HUES64 (cell line): ENCODE data around the gene FOSL1.

Experiments
- H3K27ac ChIP-seq: 2 replicates; pipeline ENCODE4 v1.7.0; 2013; ENCODE audit warnings: low read depth, low read length, inconsistent platforms
- H3K27me3 ChIP-seq: 2 replicates; pipeline ENCODE4 v1.6.1; 2013; ENCODE audit warnings: mild to moderate bottlenecking, low read length; ENCODE audit not compliant: insufficient read depth
- H3K36me3 ChIP-seq: 2 replicates; pipeline ENCODE4 v1.6.1; 2013; ENCODE audit warnings: mild to moderate bottlenecking, low read length; ENCODE audit not compliant: insufficient read depth
- H3K4me1 ChIP-seq: 2 replicates; pipeline ENCODE4 v1.6.1; 2013; ENCODE audit warnings: mild to moderate bottlenecking, low read length, moderate library complexity; ENCODE audit not compliant: insufficient read depth
- H3K4me3 ChIP-seq: 2 replicates; pipeline ENCODE4 v1.5.1; 2013; ENCODE audit warnings: mild to moderate bottlenecking, low read length, moderate library complexity
- H3K9ac ChIP-seq: 2 replicates; pipeline ENCODE4 v1.6.1; 2013; ENCODE audit warnings: mild to moderate bottlenecking, low read depth, low read length
- H3K9me3 ChIP-seq: 2 replicates; pipeline ENCODE4 v1.6.1; 2013; ENCODE audit warnings: low read depth, low read length; ENCODE audit not compliant: insufficient read depth
- WGBS: fragments of 150-250, 120-280 bp; methylation state at CpG from one replicate; pipeline ENCODE4 v1.1.7; 2013; ENCODE audit warnings: missing lambda C conversion rate; 5-methylcytosine and 5-hydroxymethylcytosine counted together

Gene FOSL1

DNA sequence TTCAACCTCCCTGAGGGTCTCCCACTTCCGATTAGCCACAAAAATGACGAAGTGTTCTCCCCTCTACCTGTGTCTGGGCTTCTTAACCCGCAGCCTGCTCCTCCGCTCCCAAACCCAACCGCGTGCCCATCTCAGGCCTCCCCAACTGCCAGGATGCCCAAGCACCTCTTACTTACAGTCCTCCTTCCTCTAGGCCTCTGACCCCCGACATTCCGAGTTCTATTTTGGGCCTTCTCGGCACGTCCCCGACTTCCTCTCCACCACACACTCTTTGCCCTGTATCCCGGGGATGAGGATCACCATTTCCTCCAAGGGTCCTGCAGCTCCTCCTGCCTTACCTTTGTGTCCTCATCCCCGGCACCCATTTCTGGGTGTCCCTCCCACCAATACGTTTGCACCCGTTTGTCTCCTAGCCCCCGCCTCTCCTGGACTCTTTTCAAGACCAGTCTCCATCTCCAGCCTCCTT is 40.3 kb downstream of the FOSL1 start:
- Histone ChIP-seq H3K4me3 (peak overlapping the region; percentile 96), H3K9ac (peak overlapping the region; percentile 96), H3K27me3 (no peaks in the 10 kb centered on the region), H3K36me3 (peaks cover 49% of the 10 kb centered on the region), H3K9me3 (no peaks in the 10 kb centered on the region), H3K4me1 (peaks cover 7% of the 10 kb centered on the region), H3K27ac (peak overlapping the region; percentile 96)
- 3% methylated on average over 16 of the region's 16 CpGs for WGBS

GRCh38 chr11:65859095-65859811 is 40.9 kb downstream of the FOSL1 start:
- H3K27ac ChIP-seq, result peak overlapping the region; percentile 96
- under 1% methylated on average over 46 of the region's 46 CpGs for WGBS
- H3K36me3 ChIP-seq, result peaks cover 49% of the 10 kb centered on the region

DNA sequence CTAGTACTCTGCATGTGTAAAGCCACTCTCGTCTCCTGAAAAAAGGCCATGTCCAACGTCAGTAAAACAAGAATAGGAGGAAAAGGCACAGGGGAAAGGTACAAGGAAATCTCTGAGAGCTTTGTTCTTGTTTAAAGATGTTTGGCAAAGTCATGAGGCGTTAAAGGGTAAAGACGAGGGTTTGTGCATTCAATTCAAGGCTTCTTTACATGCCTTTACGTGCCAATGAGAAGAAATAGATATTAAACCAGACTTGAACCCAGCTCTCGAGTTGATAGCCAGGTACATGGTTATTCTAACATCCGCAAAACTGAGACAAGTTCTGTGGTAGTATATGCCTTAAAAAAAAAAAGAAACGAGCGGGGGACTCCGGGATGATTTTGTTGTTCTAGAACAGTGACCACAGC is 41.5 kb downstream of the FOSL1 start:
- H3K4me1 ChIP-seq, result peaks cover 7% of the 10 kb centered on the region
- 2% methylated on average over 10 of the region's 10 CpGs for WGBS
- no peaks in the 10 kb centered on the region for H3K27me3 ChIP-seq
- H3K9me3 ChIP-seq, result no peaks in the 10 kb centered on the region
- peak overlapping the region; percentile 96 for H3K9ac ChIP-seq
- peak overlapping the region; percentile 96 for H3K4me3 ChIP-seq
- peak overlapping the region; percentile 96 for H3K27ac ChIP-seq
- H3K36me3 ChIP-seq, result peaks cover 49% of the 10 kb centered on the region

More at GRCh38 chr11:65859095-65859811, 40.9 kb downstream of the FOSL1 start:
- Histone ChIP-seq H3K9me3 (no peaks in the 10 kb centered on the region), H3K4me3 (peak overlapping the region; percentile 96), H3K4me1 (peaks cover 7% of the 10 kb centered on the region), H3K27me3 (no peaks in the 10 kb centered on the region), H3K9ac (peak overlapping the region; percentile 96)

- H3K27ac ChIP-seq, result peak within 1 kb of the TSS; percentile 96
- under 1% methylated on average over 92 of the region's 92 CpGs for WGBS
Observed at GRCh38 chr11:65857853-65858680, 42.1 kb downstream of the FOSL1 start, which contains the start of gene CFL1. Gene CFL1, minus strand, starts transcription at chr11:65858180. Its CDS starts 81 bp downstream, at chr11:65858099.

GRCh38 chr11:65857500-65857852 is 42.7 kb downstream of the FOSL1 start:
- H3K36me3 ChIP-seq, result peaks cover 49% of the 10 kb centered on the region
- H3K27me3 ChIP-seq, result no peaks in the 10 kb centered on the region
- H3K4me1 ChIP-seq, result peaks cover 7% of the 10 kb centered on the region
- H3K4me3 ChIP-seq, result peak overlapping the region; percentile 96
- H3K9ac ChIP-seq, result peak overlapping the region; percentile 96
- H3K27ac ChIP-seq, result peak overlapping the region; percentile 94
- WGBS, result under 1% methylated on average over 49 of the region's 49 CpGs
- no peaks in the 10 kb centered on the region for H3K9me3 ChIP-seq

More at GRCh38 chr11:65857853-65858680, 42.1 kb downstream of the FOSL1 start, which contains the start of gene CFL1:
- peak within 1 kb of the TSS; percentile 96 for H3K4me3 ChIP-seq
- peak within 1 kb of the TSS; percentile 96 for H3K9ac ChIP-seq
- H3K27me3 ChIP-seq, result no peaks in the 10 kb centered on the region
- peaks cover 7% of the 10 kb centered on the region for H3K4me1 ChIP-seq
- no peaks in the 10 kb centered on the region for H3K9me3 ChIP-seq
- H3K36me3 ChIP-seq, result peaks cover 49% of the 10 kb centered on the region

DNA sequence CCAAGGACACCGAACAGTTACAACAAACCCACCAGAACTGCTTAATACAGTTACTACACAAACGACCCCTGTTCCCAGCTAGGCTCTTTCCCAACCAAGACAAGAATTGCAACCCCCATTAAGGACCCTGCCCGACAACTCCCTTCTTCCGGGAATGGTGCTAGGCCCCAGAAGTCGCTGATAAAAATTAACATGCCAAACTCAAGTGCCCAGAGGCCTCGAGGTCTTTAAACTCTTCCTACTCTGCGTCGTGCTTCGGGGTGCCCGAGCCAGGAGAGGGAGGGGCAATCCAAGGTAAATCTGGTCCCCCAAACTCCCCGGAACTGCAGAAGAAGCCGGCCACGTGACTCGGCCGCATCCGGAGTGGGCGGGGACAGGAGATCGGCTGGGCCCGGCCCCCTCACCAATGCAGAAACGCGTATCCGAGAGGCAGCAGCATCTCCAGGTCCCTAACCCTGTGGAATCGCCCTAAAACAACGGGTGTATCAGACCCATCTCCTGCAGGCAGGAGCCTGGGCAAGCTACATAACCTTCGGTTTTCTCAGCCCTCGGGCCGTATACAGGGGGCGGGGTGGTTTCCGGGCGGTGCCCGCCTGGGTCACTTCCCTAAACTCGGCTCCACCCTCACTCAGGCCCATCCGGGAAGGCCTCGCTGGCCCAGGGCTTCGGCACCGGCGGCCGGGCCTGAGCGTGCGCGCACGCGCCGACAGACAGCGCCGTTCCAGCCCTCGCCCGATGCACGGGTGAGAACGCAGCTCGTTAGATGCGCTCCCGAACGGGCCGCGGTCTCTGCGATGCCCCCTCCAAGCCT is 43.3 kb downstream of the FOSL1 start:
- Histone ChIP-seq H3K27me3 (no peaks in the 10 kb centered on the region), H3K9me3 (no peaks in the 10 kb centered on the region), H3K27ac (peak overlapping the region; percentile 94), H3K4me1 (peaks cover 7% of the 10 kb centered on the region), H3K36me3 (peaks cover 47% of the 10 kb centered on the region), H3K4me3 (peak overlapping the region; percentile 96), H3K9ac (peak overlapping the region; percentile 96)
- WGBS, result 1% methylated on average over 57 of the region's 57 CpGs

GRCh38 chr11:65855927-65856363 is 44.2 kb downstream of the FOSL1 start:
- no peaks in the 10 kb centered on the region for H3K27me3 ChIP-seq
- peaks cover 46% of the 10 kb centered on the region for H3K36me3 ChIP-seq
- no peak overlapping the region for H3K27ac ChIP-seq
- WGBS, result 94% methylated on average over 15 of the region's 15 CpGs
- H3K4me3 ChIP-seq, result peak overlapping the region; percentile 96
- no peak overlapping the region for H3K9ac ChIP-seq
- no peaks in the 10 kb centered on the region for H3K9me3 ChIP-seq
- no peaks in the 10 kb centered on the region; the same call in 1 of the 2 replicates for H3K4me1 ChIP-seq

GRCh38 chr11:65854852-65855837 is 45.0 kb downstream of the FOSL1 start:
- no peak overlapping the region; the same call in 1 of the 2 replicates for H3K27ac ChIP-seq
- H3K9me3 ChIP-seq, result no peaks in the 10 kb centered on the region
- WGBS, result 95% methylated on average over 14 of the region's 15 CpGs
- no peaks in the 10 kb centered on the region; the same call in 1 of the 2 replicates for H3K4me1 ChIP-seq
- H3K36me3 ChIP-seq, result peaks cover 46% of the 10 kb centered on the region
- H3K27me3 ChIP-seq, result no peaks in the 10 kb centered on the region
- no peak overlapping the region for H3K4me3 ChIP-seq
- no peak overlapping the region for H3K9ac ChIP-seq

DNA sequence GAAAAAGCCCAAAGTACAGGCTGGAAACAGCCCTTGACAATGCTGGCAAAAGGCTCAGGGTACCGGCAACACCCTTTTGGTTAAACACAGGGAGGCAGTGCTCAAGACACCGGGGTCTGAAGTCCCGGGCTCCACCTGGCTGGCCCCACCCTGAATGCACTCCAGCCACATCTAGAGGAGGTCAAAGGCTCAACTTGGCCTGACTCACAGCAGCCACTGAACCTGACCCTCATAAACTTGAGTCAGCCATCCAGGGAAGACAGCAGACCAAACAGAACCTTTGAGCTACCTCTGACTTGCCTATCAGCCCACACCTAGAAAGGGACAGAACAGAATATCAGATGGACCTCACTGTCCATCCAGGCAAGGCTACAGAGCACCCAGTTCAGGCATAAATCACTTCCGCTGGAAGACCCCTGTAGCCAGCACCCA is 46.0 kb downstream of the FOSL1 start:
- Histone ChIP-seq H3K9ac (no peak overlapping the region), H3K27ac (no peak overlapping the region; the same call in 1 of the 2 replicates), H3K4me3 (no peak overlapping the region), H3K9me3 (no peaks in the 10 kb centered on the region), H3K4me1 (no peaks in the 10 kb centered on the region; the same call in 1 of the 2 replicates), H3K36me3 (peaks cover 46% of the 10 kb centered on the region), H3K27me3 (no peaks in the 10 kb centered on the region)
- WGBS, result 95% methylated on average over 4 of the region's 4 CpGs
